ENCODE measurements around the gene BCORL1. TPM values are rescaled to one million over a fixed set of nuclear protein-coding genes. Genes with fewer than 3 reads are reported as not detected.

Gene BCORL1
- total RNA-seq, 1 experiment from 2014 or later = 2.5 TPM

DNA sequence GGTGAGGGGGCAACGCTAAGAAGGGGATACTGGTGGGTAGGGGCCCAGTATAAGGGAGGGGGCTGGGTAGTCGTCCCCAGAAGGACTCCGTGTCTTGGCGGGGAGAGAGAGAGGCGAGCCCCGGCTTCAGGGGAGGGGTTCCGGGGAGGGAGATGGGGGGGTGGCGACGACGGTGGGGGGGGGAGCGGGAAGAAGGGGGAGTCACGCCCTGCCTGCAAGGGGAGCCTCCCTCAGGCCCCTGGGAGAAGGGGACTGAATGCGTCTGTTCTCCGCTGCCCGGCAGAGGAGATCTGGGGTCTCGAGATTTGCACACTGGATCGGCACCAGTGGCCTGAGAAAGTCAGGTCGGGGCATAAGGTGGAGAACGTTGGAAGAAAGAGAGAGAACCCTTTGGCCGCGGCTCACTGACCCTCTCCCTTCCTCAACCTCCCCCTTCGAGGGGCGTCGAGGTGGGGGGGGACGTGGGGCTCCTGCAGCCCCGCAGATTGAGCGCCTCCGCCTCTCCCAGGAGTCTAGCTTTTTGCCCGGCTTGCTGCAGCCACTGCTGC lies 609 bp upstream of the BCORL1 start:
- peaks cover 72% of the 10 kb centered on the region for H3K27me3 ChIP-seq (ENCODE audit: control insufficient read depth, insufficient read depth, low read length)
- DNase-seq = peak; percentile 68
- peak overlapping the region; percentile 59 for H3K4me3 ChIP-seq (ENCODE audit: insufficient read depth, low read depth, low read length)
- H3K36me3 ChIP-seq (replicated peaks; ENCODE audit: control insufficient read depth, insufficient read depth, low read length) = no peaks in the 10 kb centered on the region

DNA sequence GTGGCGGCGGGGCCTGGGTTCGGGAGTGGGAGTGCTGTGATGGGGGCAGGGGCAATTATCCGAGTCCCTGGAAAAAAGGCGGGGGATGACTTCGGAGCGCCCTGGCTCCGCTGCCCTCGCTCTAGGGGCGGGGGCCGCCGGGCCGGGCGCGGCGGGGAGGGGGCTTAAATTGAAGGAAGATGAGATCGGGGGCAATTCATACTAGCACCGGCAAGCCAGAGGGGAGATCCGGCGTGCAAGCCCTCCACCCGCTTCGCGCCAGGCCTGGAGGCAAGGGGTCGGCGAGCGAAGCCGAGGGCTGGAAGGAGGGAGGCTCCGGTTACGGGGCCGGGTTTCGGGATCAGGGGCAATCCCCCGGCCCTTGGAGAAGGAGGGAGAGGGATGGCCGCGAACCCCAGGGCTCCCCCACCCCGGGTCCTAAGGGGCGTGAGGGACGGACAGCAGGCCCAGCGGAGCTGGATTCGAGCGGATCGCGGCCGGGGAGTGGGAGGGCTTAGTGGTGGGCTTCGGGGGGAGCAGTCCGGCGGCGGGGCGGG lies 1.2 kb downstream of the BCORL1 start:
- peak; percentile 92 for DNase-seq
- Histone ChIP-seq H3K27me3 (ENCODE audit: control insufficient read depth, insufficient read depth, low read length) (peaks cover 54% of the 10 kb centered on the region), H3K36me3 (replicated peaks; ENCODE audit: control insufficient read depth, insufficient read depth, low read length) (no peaks in the 10 kb centered on the region), H3K4me3 (ENCODE audit: insufficient read depth, low read depth, low read length) (no peak overlapping the region)

DNA sequence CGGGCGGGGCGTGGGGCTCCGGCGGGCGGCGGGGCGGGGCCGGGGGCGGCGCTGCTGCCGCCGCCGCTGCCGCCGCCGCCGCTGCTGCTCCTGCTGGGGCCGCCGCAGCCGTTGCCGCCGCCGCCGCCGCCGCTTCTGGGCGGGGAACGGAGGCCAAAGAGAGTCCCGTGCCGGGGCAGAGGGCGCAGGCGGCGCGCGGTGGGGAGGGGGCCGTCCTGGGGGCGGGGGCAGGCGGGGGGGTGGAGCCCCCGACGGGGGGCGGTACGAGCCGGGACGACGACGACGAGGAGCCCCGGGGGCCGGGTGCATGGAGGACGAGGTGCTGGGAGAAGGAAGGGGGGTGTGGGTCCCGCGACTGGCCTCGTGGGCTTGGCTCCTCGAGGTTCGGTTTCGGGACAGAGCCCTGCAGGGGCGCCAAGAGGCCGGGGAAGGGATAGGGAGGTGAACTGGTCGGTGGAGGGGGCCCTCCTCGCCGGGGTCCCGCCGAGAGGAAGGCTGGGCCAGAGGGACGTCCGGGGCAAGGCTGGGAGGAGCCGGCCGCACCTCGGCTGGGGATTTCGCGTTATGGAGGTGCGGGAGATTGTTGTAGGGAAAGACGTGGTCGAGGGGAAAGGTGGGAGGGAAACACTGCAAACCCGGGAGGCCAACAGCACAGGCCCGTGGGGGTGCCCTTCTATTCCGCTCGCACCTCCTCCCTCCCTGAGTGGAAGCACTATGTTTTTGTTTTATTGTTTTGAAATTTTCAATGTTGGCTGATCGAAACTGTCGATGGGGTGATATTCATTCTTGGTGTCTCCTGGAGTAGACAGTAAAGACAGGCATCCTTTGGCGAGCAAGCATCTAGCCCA lies 1.9 kb downstream of the BCORL1 start:
- Histone ChIP-seq H3K4me3 (ENCODE audit: insufficient read depth, low read depth, low read length) (peak overlapping the region; percentile 65), H3K27me3 (ENCODE audit: control insufficient read depth, insufficient read depth, low read length) (peaks cover 47% of the 10 kb centered on the region), H3K36me3 (replicated peaks; ENCODE audit: control insufficient read depth, insufficient read depth, low read length) (no peaks in the 10 kb centered on the region)
- peak; percentile 91 for DNase-seq

GRCh38 chrX:129987871-129988270 lies 5.4 kb downstream of the BCORL1 start:
- Histone ChIP-seq H3K36me3 (replicated peaks; ENCODE audit: control insufficient read depth, insufficient read depth, low read length) (no peaks in the 10 kb centered on the region), H3K27me3 (ENCODE audit: control insufficient read depth, insufficient read depth, low read length) (peaks cover 21% of the 10 kb centered on the region), H3K4me3 (ENCODE audit: insufficient read depth, low read depth, low read length) (no peak overlapping the region)
- peak; percentile 12 for DNase-seq

GRCh38 chrX:129992181-129992580 lies 9.7 kb downstream of the BCORL1 start:
- no peak for DNase-seq
- Histone ChIP-seq H3K4me3 (ENCODE audit: insufficient read depth, low read depth, low read length) (no peak overlapping the region), H3K27me3 (ENCODE audit: control insufficient read depth, insufficient read depth, low read length) (no peaks in the 10 kb centered on the region; the same call in 1 of the 2 replicates), H3K36me3 (replicated peaks; ENCODE audit: control insufficient read depth, insufficient read depth, low read length) (no peaks in the 10 kb centered on the region)

DNA sequence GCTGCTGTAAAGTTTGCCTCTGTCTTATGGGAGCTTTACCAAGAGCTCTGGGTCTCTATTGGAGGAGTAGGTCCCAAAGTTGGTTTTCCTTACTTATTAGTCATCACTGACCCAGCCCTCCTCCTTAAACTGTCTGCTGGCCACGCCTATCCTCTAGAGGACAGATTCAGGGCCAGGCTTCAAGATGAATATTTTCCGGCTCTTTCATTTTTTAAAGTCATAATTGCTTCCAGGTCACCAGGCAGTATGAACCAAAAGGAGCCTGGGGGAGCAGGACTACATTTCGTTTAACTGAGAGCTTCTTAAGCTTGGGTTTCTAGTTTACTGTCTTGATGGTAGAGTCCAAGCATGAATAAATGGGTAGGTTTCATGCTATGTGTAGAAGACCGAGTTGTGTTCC lies 13.7 kb downstream of the BCORL1 start:
- H3K4me3 ChIP-seq (ENCODE audit: insufficient read depth, low read depth, low read length) = no peak overlapping the region
- H3K27me3 ChIP-seq (ENCODE audit: control insufficient read depth, insufficient read depth, low read length) = no peaks in the 10 kb centered on the region
- H3K36me3 ChIP-seq (replicated peaks; ENCODE audit: control insufficient read depth, insufficient read depth, low read length) = no peaks in the 10 kb centered on the region
- DNase-seq = no peak

DNA sequence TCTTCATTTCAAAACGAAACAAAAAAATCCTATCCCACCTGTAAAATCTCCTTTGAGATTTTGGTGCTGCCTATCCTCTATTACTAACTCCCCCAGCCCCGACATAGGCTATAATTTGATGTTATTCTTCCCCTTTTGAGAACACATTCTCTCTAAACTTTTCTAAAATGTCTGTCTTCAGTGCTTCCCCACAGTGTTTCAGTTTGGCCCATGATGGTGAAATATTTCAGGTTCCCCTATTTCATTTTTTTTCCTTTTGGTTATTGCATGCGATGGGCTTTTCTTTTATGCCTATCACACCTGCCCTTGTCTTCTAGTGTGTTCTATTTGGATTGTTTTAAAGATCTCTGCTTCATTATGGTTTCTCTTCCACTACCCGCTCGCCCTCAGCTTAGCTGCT lies 14.7 kb downstream of the BCORL1 start:
- H3K27me3 ChIP-seq (ENCODE audit: control insufficient read depth, insufficient read depth, low read length) = no peaks in the 10 kb centered on the region
- H3K4me3 ChIP-seq (ENCODE audit: insufficient read depth, low read depth, low read length) = no peak overlapping the region
- no peaks in the 10 kb centered on the region for H3K36me3 ChIP-seq (replicated peaks; ENCODE audit: control insufficient read depth, insufficient read depth, low read length)
- no peak for DNase-seq

GRCh38 chrX:129998021-129998420 lies 15.6 kb downstream of the BCORL1 start:
- no peaks in the 10 kb centered on the region for H3K27me3 ChIP-seq (ENCODE audit: control insufficient read depth, insufficient read depth, low read length)

DNA sequence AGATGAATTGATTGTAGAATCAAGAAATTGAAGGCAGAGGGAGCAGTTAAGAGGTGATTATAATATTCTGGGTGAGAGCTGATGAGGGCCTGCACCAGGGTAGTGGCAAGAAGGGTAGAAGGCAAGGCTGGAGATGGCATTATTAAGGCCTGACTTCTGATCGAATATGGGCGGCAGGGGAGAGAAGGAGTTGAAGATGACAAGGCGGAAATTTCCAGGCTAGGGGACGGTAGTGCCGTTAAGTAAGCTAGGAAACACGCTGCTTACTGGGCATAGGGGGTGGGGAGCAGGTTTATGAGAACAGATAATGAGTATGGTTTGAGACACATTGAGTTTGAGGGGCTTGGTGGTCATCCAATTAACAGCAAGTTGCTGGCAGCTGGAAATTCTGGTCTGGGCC lies 19.5 kb downstream of the BCORL1 start:
- no peak for DNase-seq
- no peak overlapping the region for H3K4me3 ChIP-seq (ENCODE audit: insufficient read depth, low read depth, low read length)
- H3K27me3 ChIP-seq (ENCODE audit: control insufficient read depth, insufficient read depth, low read length) = no peaks in the 10 kb centered on the region

More at GRCh38 chrX:129998021-129998420, 15.6 kb downstream of the BCORL1 start:
- DNase-seq = no peak
- Histone ChIP-seq H3K36me3 (replicated peaks; ENCODE audit: control insufficient read depth, insufficient read depth, low read length) (no peaks in the 10 kb centered on the region), H3K4me3 (ENCODE audit: insufficient read depth, low read depth, low read length) (no peak overlapping the region)

DNA sequence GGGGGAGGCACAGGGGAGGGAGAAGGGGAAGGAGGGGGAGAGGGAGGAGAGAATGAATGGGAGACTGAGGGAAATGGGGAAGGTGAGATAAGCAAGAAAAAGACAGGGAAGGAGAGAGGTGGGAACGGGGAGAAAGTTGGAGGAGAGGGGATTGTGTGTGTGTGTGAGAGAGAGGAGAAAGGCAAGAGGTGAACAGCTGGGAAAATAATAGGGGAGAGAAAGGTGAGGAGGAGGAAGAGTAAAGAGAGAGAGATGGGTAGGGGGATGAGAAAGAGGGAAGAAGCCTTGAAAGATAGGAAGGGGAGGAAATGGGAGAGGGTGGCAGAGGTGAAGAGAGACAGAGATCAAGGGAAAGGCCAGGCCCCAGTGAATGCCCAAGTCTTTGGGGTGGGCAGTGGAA lies 20.1 kb downstream of the BCORL1 start:
- no peaks in the 10 kb centered on the region for H3K36me3 ChIP-seq (replicated peaks; ENCODE audit: control insufficient read depth, insufficient read depth, low read length)

More for the DNA sequence above, 19.5 kb downstream of the BCORL1 start:
- H3K36me3 ChIP-seq (replicated peaks; ENCODE audit: control insufficient read depth, insufficient read depth, low read length) = no peaks in the 10 kb centered on the region

GRCh38 chrX:130005089-130005807 lies 22.8 kb downstream of the BCORL1 start:
- no peaks in the 10 kb centered on the region for H3K36me3 ChIP-seq (replicated peaks; ENCODE audit: control insufficient read depth, insufficient read depth, low read length)
- DNase-seq = no peak
- H3K27me3 ChIP-seq (ENCODE audit: control insufficient read depth, insufficient read depth, low read length) = no peaks in the 10 kb centered on the region
- no peak overlapping the region for H3K4me3 ChIP-seq (ENCODE audit: insufficient read depth, low read depth, low read length)

More for the DNA sequence above, 20.1 kb downstream of the BCORL1 start:
- H3K4me3 ChIP-seq (ENCODE audit: insufficient read depth, low read depth, low read length) = no peak overlapping the region
- no peaks in the 10 kb centered on the region for H3K27me3 ChIP-seq (ENCODE audit: control insufficient read depth, insufficient read depth, low read length)
- DNase-seq = no peak

DNA sequence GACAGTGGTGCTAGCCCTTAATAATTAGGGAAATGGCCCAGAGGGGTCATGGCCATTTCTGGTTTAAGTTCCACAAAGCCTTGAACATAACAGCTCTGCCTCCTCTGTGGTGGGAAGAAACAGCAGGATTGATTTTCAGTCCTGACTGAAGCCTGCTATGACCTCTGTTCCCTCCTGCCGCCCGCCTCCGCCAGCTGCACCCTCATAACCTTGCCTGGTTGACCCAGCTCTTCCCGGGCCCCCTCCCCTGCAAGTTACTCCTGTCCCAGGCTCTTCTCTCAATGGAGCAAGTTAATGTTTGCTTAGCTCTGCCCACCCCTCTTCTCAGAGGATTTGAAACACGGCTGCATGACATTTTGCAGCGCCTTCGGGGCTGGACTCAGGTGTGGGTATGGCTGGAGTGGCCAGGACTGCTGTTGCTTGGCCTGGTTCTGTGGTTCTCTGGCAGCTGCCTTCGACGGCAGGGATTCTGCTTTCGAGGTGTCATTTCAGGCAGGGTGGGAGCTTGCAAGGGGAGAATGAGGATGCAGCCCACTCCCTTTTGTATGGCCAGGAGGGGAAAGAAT lies 27.3 kb downstream of the BCORL1 start:
- Histone ChIP-seq H3K36me3 (replicated peaks; ENCODE audit: control insufficient read depth, insufficient read depth, low read length) (no peaks in the 10 kb centered on the region), H3K4me3 (ENCODE audit: insufficient read depth, low read depth, low read length) (no peak overlapping the region), H3K27me3 (ENCODE audit: control insufficient read depth, insufficient read depth, low read length) (no peaks in the 10 kb centered on the region)
- DNase-seq = no peak

- Histone ChIP-seq H3K4me3 (ENCODE audit: insufficient read depth, low read depth, low read length) (no peak overlapping the region), H3K27me3 (ENCODE audit: control insufficient read depth, insufficient read depth, low read length) (no peaks in the 10 kb centered on the region), H3K36me3 (replicated peaks; ENCODE audit: control insufficient read depth, insufficient read depth, low read length) (no peaks in the 10 kb centered on the region)
- no peak for DNase-seq
Observed at GRCh38 chrX:130012683-130013082, 30.2 kb downstream of the BCORL1 start.

DNA sequence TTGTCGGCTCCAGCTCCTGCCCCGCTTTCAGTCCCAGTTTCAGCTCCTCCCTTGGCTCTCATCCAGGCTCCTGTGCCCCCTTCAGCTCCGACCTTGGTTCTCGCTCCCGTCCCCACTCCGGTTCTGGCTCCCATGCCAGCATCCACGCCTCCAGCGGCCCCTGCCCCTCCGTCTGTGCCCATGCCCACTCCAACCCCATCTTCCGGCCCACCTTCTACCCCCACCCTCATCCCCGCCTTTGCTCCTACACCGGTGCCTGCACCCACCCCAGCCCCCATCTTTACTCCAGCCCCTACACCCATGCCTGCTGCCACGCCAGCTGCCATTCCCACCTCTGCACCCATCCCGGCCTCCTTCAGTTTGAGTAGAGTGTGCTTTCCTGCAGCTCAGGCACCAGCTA lies 31.2 kb downstream of the BCORL1 start:
- no peaks in the 10 kb centered on the region for H3K27me3 ChIP-seq (ENCODE audit: control insufficient read depth, insufficient read depth, low read length)
- no peak for DNase-seq
- H3K4me3 ChIP-seq (ENCODE audit: insufficient read depth, low read depth, low read length) = no peak overlapping the region
- H3K36me3 ChIP-seq (replicated peaks; ENCODE audit: control insufficient read depth, insufficient read depth, low read length) = no peaks in the 10 kb centered on the region

Measured in H7 (cell line).